Measurements from ENCODE around the gene CTNNA3.

DNA sequence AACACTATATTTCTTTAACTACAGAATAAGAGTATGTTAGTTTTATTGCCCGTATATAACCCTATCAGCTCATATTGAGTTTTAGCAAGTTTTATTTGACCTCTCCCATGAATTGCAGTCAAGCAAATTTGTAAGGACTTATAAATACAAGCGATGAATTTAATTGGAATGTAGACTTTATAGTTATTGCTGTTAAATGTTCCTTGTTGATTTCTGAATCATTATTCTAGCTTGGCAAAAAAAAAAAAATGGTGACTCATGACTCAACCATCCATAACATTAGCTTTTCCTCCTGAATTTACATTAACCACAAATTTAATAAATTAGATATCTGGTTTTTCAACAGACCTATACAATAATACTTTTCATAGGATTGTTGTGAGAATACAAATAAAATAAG lies 1104.1 kb downstream of the CTNNA3 start:
- TF ChIP-seq, protein P1, sequence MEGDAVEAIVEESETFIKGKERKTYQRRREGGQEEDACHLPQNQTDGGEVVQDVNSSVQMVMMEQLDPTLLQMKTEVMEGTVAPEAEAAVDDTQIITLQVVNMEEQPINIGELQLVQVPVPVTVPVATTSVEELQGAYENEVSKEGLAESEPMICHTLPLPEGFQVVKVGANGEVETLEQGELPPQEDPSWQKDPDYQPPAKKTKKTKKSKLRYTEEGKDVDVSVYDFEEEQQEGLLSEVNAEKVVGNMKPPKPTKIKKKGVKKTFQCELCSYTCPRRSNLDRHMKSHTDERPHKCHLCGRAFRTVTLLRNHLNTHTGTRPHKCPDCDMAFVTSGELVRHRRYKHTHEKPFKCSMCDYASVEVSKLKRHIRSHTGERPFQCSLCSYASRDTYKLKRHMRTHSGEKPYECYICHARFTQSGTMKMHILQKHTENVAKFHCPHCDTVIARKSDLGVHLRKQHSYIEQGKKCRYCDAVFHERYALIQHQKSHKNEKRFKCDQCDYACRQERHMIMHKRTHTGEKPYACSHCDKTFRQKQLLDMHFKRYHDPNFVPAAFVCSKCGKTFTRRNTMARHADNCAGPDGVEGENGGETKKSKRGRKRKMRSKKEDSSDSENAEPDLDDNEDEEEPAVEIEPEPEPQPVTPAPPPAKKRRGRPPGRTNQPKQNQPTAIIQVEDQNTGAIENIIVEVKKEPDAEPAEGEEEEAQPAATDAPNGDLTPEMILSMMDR (conservative IDR thresholded peaks at IDR 0.05 in 1 of 2, IDR thresholded peaks at IDR 0.05 in 1 of 2; ENCODE audit: low read depth in 1 of 2, low read length in 2 of 2) = no peak
- no peak for TF ChIP-seq EZH2 (IDR thresholded peaks at IDR 0.05; ENCODE audit: low read length, missing control alignments)
